ENCODE results near the gene CIDEC.
"Not testable (repeated sequence)": the region's sequence is repeated elsewhere in the genome, so short reads cannot be mapped to it uniquely, and the experiment has no call there.

CIDEC gene

GRCh38 chr3:9866639-9867038 lies 13.4 kb downstream of the CIDEC start:
- Histone ChIP-seq H3K27ac (ENCODE audit: low read depth, low read length) (no peak overlapping the region), H3K4me2 (ENCODE audit: low read depth, low read length, poor library complexity, severe bottlenecking) (no peak overlapping the region), H4K20me1 (ENCODE audit: low read depth, low read length) (no peaks in the 10 kb centered on the region), H3F3A (ENCODE audit: insufficient read depth) (no peaks in the 10 kb centered on the region), H3K4me3 (ENCODE audit: insufficient read depth, low read length, poor library complexity, severe bottlenecking) (no peak overlapping the region), H3K9ac (ENCODE audit: low read length) (no peak overlapping the region), H3K36me3 (ENCODE audit: low read length) (no peaks in the 10 kb centered on the region), H2AFZ (ENCODE audit: low read depth, low read length, severe bottlenecking) (no peak overlapping the region), H3K9me3 (ENCODE audit: insufficient read depth, low read length) (no peaks in the 10 kb centered on the region), H3K9me2 (replicated peaks; ENCODE audit: insufficient read depth, low read length) (no peaks in the 10 kb centered on the region), H3K79me2 (ENCODE audit: insufficient read depth, low read length) (no peaks in the 10 kb centered on the region), H3K27me3 (ENCODE audit: low read length) (no peaks in the 10 kb centered on the region)
- no peak for TF ChIP-seq EZH2phosphoT487 (conservative IDR thresholded peaks at IDR 0.05; ENCODE audit: low read length)

- not testable (repeated sequence) for H3K36me3 ChIP-seq (ENCODE audit: low read length); H3K79me2 ChIP-seq (ENCODE audit: insufficient read depth, low read length); H3K4me3 ChIP-seq (ENCODE audit: insufficient read depth, low read length, poor library complexity, severe bottlenecking); H3K4me2 ChIP-seq (ENCODE audit: low read depth, low read length, poor library complexity, severe bottlenecking); H3K27me3 ChIP-seq (ENCODE audit: low read length); H3K9me3 ChIP-seq (ENCODE audit: insufficient read depth, low read length); H4K20me1 ChIP-seq (ENCODE audit: low read depth, low read length); H3K9ac ChIP-seq (ENCODE audit: low read length); H3K27ac ChIP-seq (ENCODE audit: low read depth, low read length); H3K9me2 ChIP-seq (replicated peaks; ENCODE audit: insufficient read depth, low read length); H3F3A ChIP-seq (ENCODE audit: insufficient read depth); H2AFZ ChIP-seq (ENCODE audit: low read depth, low read length, severe bottlenecking)
Measured at GRCh38 chr3:9865125-9865637, 14.9 kb downstream of the CIDEC start.

DNA sequence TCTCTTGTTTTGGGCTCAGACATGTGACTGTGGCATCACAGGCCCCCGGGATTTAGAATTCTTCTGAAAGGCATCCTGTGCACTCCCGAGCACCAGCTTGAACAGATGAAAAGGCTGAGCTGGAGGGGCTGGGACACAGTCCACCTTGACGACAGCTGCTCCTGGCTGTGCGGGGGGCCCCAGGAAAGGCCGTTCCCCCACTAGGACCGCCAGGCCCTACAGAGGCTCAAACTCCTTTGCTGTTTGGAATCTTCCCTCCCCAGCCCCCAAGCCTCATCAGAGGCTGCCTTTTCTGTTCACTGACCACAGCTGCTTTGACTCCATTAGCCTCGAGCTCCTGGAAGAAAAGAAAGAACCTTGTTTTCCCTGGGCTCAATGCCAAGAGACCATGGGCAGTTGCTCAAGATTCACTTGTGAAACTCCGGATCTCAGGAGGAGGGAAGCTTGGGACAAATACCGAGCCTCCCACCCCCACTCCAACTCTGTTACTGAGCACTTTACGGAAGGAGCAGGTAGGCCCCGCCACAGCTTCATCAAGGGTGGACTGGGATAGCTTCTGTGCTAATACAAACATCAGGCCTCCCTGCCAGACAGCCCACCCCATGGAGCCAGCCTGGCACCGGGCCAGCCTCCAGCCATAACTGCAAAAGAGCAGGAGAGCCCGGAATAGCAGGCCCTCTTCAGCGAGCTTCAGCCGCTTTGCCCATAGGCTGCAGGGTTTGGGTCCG lies 15.7 kb downstream of the CIDEC start:
- H4K20me1 ChIP-seq (ENCODE audit: low read depth, low read length), result no peaks in the 10 kb centered on the region
- no peak overlapping the region for H3K9ac ChIP-seq (ENCODE audit: low read length)
- no peaks in the 10 kb centered on the region for H3K27me3 ChIP-seq (ENCODE audit: low read length)
- no peak overlapping the region for H3K4me2 ChIP-seq (ENCODE audit: low read depth, low read length, poor library complexity, severe bottlenecking)
- TF ChIP-seq CTCF (IDR thresholded peaks at IDR 0.05; ENCODE audit: insufficient read depth, low read length, poor library complexity, severe bottlenecking) (no peak), EZH2phosphoT487 (conservative IDR thresholded peaks at IDR 0.05; ENCODE audit: low read length) (no peak)
- no peak overlapping the region for H3K4me3 ChIP-seq (ENCODE audit: insufficient read depth, low read length, poor library complexity, severe bottlenecking)
- H3F3A ChIP-seq (ENCODE audit: insufficient read depth), result no peaks in the 10 kb centered on the region
- H3K27ac ChIP-seq (ENCODE audit: low read depth, low read length), result no peak overlapping the region
- no peaks in the 10 kb centered on the region for H3K9me3 ChIP-seq (ENCODE audit: insufficient read depth, low read length)
- no peak overlapping the region for H2AFZ ChIP-seq (ENCODE audit: low read depth, low read length, severe bottlenecking)
- H3K79me2 ChIP-seq (ENCODE audit: insufficient read depth, low read length), result no peaks in the 10 kb centered on the region
- H3K36me3 ChIP-seq (ENCODE audit: low read length), result no peaks in the 10 kb centered on the region
- no peaks in the 10 kb centered on the region for H3K9me2 ChIP-seq (replicated peaks; ENCODE audit: insufficient read depth, low read length)

DNA sequence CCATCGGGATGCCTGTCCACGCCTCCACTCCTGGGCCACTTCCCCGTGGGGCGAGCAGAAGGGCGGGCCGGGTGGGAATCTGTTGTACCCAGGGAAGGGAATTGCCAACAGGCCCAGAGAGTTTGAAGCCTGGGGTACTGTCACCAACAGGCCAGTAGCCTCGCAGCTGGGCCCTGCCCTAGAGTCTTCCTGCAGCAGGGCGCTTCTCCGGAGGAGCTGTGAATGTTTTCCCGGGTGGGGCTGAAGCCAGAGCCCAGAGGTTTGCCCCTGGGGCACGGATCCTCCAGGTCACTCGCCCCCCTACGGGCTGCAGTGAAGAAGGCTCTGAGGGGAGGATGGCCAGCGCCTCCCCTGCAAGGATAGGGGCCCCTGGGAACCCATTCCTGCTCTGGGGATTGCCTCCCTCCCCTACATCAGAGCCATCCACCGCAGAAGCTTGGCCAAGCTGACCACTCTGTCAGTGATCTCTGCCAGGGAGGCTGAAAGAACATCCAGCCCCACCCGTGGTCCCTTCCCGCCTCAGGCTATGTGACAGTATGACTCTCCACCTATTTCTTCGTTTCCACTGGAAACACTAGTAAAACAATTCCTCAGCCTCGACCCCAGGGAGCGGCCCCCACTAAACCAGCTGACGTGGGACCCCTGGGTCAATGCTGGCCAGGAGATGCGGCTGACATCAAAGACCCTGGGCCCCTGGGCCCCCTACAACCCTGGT lies 16.8 kb downstream of the CIDEC start:
- H3K4me3 ChIP-seq (ENCODE audit: insufficient read depth, low read length, poor library complexity, severe bottlenecking), result no peak overlapping the region
- no peak overlapping the region for H3K27ac ChIP-seq (ENCODE audit: low read depth, low read length)
- H4K20me1 ChIP-seq (ENCODE audit: low read depth, low read length), result no peaks in the 10 kb centered on the region
- H3K36me3 ChIP-seq (ENCODE audit: low read length), result no peaks in the 10 kb centered on the region
- no peaks in the 10 kb centered on the region for H3K9me2 ChIP-seq (replicated peaks; ENCODE audit: insufficient read depth, low read length)
- no peaks in the 10 kb centered on the region for H3K9me3 ChIP-seq (ENCODE audit: insufficient read depth, low read length)
- H2AFZ ChIP-seq (ENCODE audit: low read depth, low read length, severe bottlenecking), result no peak overlapping the region
- no peaks in the 10 kb centered on the region for H3K79me2 ChIP-seq (ENCODE audit: insufficient read depth, low read length)
- no peak for TF ChIP-seq EZH2phosphoT487 (conservative IDR thresholded peaks at IDR 0.05; ENCODE audit: low read length)
- TF ChIP-seq CTCF (IDR thresholded peaks at IDR 0.05; ENCODE audit: insufficient read depth, low read length, poor library complexity, severe bottlenecking), result no peak
- no peaks in the 10 kb centered on the region for H3F3A ChIP-seq (ENCODE audit: insufficient read depth)
- H3K27me3 ChIP-seq (ENCODE audit: low read length), result no peaks in the 10 kb centered on the region
- H3K9ac ChIP-seq (ENCODE audit: low read length), result no peak overlapping the region
- H3K4me2 ChIP-seq (ENCODE audit: low read depth, low read length, poor library complexity, severe bottlenecking), result no peak overlapping the region
